ENCODE measurements around the gene NSUN4.

NSUN4 gene

GRCh38 chr1:46401154-46401913 is 60.7 kb downstream of the NSUN4 start:
- no peak for TF ChIP-seq CTCF (IDR thresholded peaks at IDR 0.05; ENCODE audit: low read depth, low read length)

GRCh38 chr1:46401964-46402626 is 61.5 kb downstream of the NSUN4 start:
- H3K4me3 ChIP-seq (ENCODE audit: low read depth, low read length): no peak overlapping the region
- TF ChIP-seq CTCF (IDR thresholded peaks at IDR 0.05; ENCODE audit: low read depth, low read length): no peak

More at GRCh38 chr1:46401154-46401913, 60.7 kb downstream of the NSUN4 start:
- H3K4me3 ChIP-seq (ENCODE audit: low read depth, low read length): no peak overlapping the region

- no peak for TF ChIP-seq CTCF (IDR thresholded peaks at IDR 0.05; ENCODE audit: low read depth, low read length)
- no peak overlapping the region for H3K4me3 ChIP-seq (ENCODE audit: low read depth, low read length)
These were observed 63.3 kb downstream of the NSUN4 start for GRCh38 chr1:46403916-46404315.

DNA sequence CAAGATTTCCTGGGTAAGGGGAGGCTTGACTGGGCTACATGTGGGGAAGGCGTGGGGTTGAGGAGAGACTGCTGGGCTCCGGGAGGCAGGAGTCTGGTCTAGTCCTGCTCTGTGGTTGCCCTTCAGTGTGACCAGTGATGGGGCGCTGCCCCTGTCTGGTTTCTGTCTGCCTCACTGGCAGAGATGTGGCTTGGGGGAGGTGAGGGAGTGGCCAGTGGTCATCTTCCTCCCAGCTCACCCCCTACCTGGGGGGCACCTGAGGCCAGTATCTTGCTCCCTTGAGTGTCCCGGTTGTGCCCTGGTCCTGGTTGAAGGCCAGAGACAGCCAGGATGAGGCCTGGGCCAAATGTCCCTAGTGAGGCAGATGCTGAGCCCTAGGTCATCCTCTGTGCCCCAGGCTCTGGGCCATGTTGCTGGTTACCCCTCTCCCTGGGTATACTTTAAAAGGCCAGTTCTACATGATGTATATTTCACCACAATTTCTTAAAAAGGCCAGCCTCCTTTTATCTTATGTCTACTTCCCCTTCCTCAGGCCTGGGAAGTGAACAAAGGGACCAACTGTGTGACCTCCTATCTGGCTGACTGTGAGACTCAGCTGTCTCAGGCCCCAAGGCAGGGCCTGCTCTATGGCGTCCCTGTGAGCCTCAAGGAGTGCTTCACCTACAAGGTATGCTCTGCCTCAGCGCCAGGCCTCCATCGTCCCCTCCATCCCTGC is 64.0 kb downstream of the NSUN4 start:
- no peak overlapping the region for H3K4me3 ChIP-seq (ENCODE audit: low read depth, low read length)
- no peak for TF ChIP-seq CTCF (IDR thresholded peaks at IDR 0.05; ENCODE audit: low read depth, low read length)

DNA sequence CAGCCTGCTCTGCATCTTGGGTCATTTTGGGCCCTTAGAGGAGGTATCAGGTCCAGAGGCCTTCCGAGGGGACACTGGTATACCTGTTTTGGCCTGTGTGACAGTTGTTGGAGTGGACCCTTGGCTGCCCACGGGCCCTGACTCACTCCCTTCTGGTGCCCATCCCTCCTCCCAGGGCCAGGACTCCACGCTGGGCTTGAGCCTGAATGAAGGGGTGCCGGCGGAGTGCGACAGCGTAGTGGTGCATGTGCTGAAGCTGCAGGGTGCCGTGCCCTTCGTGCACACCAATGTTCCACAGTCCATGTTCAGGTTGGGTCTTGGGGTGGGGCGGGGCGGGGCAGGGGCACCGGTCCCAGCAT is 64.6 kb downstream of the NSUN4 start:
- H3K4me3 ChIP-seq (ENCODE audit: low read depth, low read length): no peak overlapping the region
- TF ChIP-seq CTCF (IDR thresholded peaks at IDR 0.05; ENCODE audit: low read depth, low read length): no peak

DNA sequence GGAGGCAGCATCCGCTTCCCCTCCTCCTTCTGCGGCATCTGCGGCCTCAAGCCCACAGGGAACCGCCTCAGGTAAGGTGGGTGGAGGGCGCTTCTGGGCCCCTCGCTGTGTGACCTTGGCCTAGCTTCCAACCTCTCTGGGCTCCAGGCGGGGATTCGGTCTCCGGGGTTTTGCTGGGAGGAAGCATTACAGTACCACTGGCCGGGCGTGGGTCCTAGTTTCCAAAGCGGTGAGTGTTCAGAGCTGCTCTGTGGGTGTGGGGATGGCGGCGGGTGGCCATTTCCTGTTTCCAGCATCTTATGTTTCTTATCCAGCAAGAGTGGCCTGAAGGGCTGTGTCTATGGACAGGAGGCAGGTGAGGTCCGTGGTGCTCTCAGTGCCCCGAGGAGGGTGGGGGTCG is 65.1 kb downstream of the NSUN4 start:
- H3K4me3 ChIP-seq (ENCODE audit: low read depth, low read length): no peak overlapping the region; the same call in 1 of the 2 replicates
- no peak for TF ChIP-seq CTCF (IDR thresholded peaks at IDR 0.05; ENCODE audit: low read depth, low read length)
